Fibroblast of lung (primary cell): Measurements from ENCODE around the gene MYO3B.

Experiments
- CTCF ChIP-seq, 2 donors: IDR thresholded peaks in 1 of 2; conservative IDR thresholded peaks in 1 of 2; 1 replicate in 1 of 2; 2 replicates in 1 of 2; pipeline ENCODE4 v1.5.1; 2011 to 2012; ENCODE audit warnings: low read length in 2 of 2, control low read depth in 1 of 2, inconsistent platforms in 1 of 2, low read depth in 1 of 2, mild to moderate bottlenecking in 1 of 2
- EZH2 ChIP-seq: IDR thresholded peaks from 2 replicates; pipeline ENCODE4 v1.5.1; 2012; ENCODE audit warnings: low read length, control low read depth, mild to moderate bottlenecking; ENCODE audit errors: missing control alignments

- TF ChIP-seq CTCF (conservative IDR thresholded peaks at IDR 0.05 in 1 of 2, IDR thresholded peaks at IDR 0.05 in 1 of 2; ENCODE audit: low read depth in 1 of 2, low read length in 2 of 2) (no peak), EZH2 (no peak)
These were observed 526.0 kb downstream of the MYO3B start for GRCh38 chr2:170703776-170704476.
